HL-60 (cell line): ENCODE measurements around the gene ARL14EP.

Source experiments
- DNase-seq, 2 experiments: peaks; one replicate each; pipeline ENCODE4 v3.0.0-alpha.2; 2010 to 2020; ENCODE audit warnings: low read depth in 1 of 2, low spot score in 1 of 2
- H3K27ac ChIP-seq: fragments of 250-450 bp; sonication (Bioruptor Pico); replicated peaks from 2 replicates; pipeline ENCODE4 v1.5.1; 2020; ENCODE audit warnings: mild to moderate bottlenecking, moderate library complexity
- H3K27me3 ChIP-seq: fragments of 250-450 bp; sonication (Bioruptor Pico); 2 replicates; pipeline ENCODE4 v1.5.1; 2021; ENCODE audit warnings: mild to moderate bottlenecking, moderate library complexity; ENCODE audit not compliant: insufficient read depth, poor library complexity, severe bottlenecking
- H3K4me3 ChIP-seq: replicated peaks from 2 replicates; pipeline ENCODE4 v1.5.1; 2011; ENCODE audit warnings: mild to moderate bottlenecking, control low read depth, low read length; ENCODE audit not compliant: insufficient read depth
- CTCF ChIP-seq: IDR thresholded peaks from one replicate; pipeline ENCODE4 v1.5.1; 2011; ENCODE audit warnings: low read length, control low read depth, inconsistent platforms; ENCODE audit not compliant: insufficient read depth
- GABPA ChIP-seq: IDR thresholded peaks from 2 replicates; pipeline ENCODE4 v1.6.1; 2012; ENCODE audit warnings: low read depth
- POLR2AphosphoS5 ChIP-seq: IDR thresholded peaks from 2 replicates; pipeline ENCODE4 v1.6.1; 2012; ENCODE audit warnings: low read depth
- SPI1 ChIP-seq: IDR thresholded peaks from 2 replicates; pipeline ENCODE4 v1.6.1; 2012; ENCODE audit warnings: low read depth, mild to moderate bottlenecking, borderline replicate concordance
- TF ChIP-seq, protein P1 (sequence below): IDR thresholded peaks from 2 replicates; pipeline ENCODE4 v1.6.1; 2012; ENCODE audit warnings: low read depth; ENCODE audit not compliant: insufficient replicate concordance

The ARL14EP gene

DNA sequence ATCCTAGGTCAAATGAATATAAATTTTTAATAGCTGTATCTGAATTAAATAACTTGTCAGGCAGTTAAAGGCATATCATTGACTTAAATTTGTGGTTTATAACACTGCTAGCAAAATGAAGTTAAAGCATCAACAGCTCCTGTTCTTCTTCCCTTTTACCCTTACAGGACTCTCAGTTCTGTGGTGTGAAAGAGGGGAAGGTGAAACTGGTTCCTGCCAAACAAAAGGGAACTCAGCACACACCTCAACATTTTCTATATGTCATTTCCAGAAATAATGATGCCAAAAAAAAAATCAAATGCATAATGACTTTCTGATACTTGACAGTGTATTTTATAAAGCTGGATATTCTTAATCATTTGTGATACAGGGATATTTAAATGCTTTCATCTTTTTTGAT lies 21.2 kb downstream of the ARL14EP start:
- H3K4me3 ChIP-seq: no peak overlapping the region
- H3K27me3 ChIP-seq: no peaks in the 10 kb centered on the region
- no peak for DNase-seq
- H3K27ac ChIP-seq: no peak overlapping the region
- TF ChIP-seq, protein P1, sequence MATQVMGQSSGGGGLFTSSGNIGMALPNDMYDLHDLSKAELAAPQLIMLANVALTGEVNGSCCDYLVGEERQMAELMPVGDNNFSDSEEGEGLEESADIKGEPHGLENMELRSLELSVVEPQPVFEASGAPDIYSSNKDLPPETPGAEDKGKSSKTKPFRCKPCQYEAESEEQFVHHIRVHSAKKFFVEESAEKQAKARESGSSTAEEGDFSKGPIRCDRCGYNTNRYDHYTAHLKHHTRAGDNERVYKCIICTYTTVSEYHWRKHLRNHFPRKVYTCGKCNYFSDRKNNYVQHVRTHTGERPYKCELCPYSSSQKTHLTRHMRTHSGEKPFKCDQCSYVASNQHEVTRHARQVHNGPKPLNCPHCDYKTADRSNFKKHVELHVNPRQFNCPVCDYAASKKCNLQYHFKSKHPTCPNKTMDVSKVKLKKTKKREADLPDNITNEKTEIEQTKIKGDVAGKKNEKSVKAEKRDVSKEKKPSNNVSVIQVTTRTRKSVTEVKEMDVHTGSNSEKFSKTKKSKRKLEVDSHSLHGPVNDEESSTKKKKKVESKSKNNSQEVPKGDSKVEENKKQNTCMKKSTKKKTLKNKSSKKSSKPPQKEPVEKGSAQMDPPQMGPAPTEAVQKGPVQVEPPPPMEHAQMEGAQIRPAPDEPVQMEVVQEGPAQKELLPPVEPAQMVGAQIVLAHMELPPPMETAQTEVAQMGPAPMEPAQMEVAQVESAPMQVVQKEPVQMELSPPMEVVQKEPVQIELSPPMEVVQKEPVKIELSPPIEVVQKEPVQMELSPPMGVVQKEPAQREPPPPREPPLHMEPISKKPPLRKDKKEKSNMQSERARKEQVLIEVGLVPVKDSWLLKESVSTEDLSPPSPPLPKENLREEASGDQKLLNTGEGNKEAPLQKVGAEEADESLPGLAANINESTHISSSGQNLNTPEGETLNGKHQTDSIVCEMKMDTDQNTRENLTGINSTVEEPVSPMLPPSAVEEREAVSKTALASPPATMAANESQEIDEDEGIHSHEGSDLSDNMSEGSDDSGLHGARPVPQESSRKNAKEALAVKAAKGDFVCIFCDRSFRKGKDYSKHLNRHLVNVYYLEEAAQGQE: no peak
- TF ChIP-seq SPI1: no peak
- no peak for TF ChIP-seq CTCF
- no peak for TF ChIP-seq POLR2AphosphoS5
- TF ChIP-seq GABPA: no peak

- no peak for DNase-seq
Observed at GRCh38 chr11:30345644-30346043, 22.7 kb downstream of the ARL14EP start.

DNA sequence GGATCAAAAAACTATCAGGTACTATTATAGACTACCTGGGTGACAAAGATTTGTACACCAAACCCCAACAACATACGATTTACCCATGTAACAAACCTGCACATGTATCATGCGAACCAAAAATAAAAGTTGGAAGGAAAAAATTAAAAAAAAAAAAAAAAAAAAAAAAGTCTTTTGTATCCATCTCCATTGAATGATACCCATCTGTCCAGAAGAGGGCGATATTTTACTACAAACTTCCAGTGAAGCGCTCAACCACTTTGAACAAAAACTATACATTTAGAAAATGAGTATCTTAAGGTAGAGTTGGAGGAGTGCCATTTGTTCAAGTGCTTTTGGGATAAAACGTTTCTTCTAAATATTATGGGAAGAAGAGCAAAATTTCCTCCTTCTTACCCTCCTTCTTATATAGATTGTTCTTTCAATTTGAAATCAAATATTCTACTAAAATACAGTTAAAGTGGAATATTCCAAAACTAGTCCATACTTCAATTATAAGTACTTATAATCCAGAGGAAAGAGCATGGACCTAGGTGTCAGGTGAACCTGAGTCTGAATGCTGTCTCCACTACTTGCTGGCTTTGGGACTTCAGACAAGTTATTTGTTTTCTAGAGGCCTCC lies 23.3 kb downstream of the ARL14EP start:
- TF ChIP-seq GABPA (no peak), CTCF (peak; percentile 11), POLR2AphosphoS5 (no peak), SPI1 (no peak)
- TF ChIP-seq, protein P1: no peak
- H3K27ac ChIP-seq: no peak overlapping the region
- peak in 1 of 2 experiments; percentile 25 for DNase-seq
- H3K27me3 ChIP-seq: no peaks in the 10 kb centered on the region
- no peak overlapping the region for H3K4me3 ChIP-seq

More at GRCh38 chr11:30345644-30346043, 22.7 kb downstream of the ARL14EP start:
- H3K4me3 ChIP-seq: no peak overlapping the region
- no peaks in the 10 kb centered on the region for H3K27me3 ChIP-seq
- TF ChIP-seq SPI1 (no peak), POLR2AphosphoS5 (no peak), CTCF (no peak)
- TF ChIP-seq, protein P1: no peak
- H3K27ac ChIP-seq: no peak overlapping the region
